Measurements from ENCODE around the gene TRIM28.

DNA sequence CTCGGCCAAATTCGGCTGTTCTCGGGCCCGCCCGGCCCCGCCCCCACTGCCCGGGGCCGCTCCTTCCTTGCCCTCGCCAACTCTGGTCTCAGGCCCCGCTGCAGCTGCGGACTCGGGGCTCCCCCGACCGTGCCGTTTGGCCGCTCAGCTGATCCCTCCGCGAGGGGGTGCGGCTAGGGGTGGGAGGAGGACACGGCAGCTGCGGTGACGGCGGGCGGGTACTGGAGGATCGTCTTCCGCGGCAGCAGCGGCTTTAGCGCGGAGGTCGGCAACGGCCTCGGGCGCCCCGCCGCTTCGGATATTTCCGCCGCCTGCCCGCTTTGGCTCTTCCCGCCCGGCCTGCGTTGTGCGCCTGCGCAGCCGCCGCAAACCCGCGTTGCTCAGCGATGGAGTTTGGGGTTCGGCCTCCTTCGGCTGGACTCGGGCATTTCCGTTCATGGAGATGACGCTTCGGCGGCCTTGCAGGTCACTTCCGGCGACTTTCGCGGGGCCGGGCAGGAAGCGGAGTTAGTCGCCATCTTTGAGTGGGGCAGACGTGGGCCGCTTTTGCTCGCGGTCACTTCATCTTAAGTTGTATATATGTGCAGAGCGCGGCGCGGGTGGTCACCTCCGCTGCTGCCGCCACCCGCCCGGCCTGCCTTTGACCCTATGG is 14.9 kb downstream of the TRIM28 start:
- TF ChIP-seq EZH2 (IDR thresholded peaks at IDR 0.05), result no peak
- peak; percentile 79 for TF ChIP-seq POLR2AphosphoS5 (IDR thresholded peaks at IDR 0.05; ENCODE audit: borderline replicate concordance, low read depth, low read length)
- TF ChIP-seq FOXP2 (optimal IDR thresholded peaks at IDR 0.05; ENCODE audit: control extremely low read depth, extremely low read length, insufficient read depth), result no peak
